ENCODE measurements around the gene ASCC3.

The ASCC3 gene

GRCh38 chr6:100467129-100468015, 413.8 kb downstream of the ASCC3 start:
- H2AFZ ChIP-seq (ENCODE audit: low read length), result no peak overlapping the region
- H3K79me2 ChIP-seq (ENCODE audit: insufficient read depth, low read length), result no peaks in the 10 kb centered on the region
- TF ChIP-seq CTCF (IDR thresholded peaks at IDR 0.05; ENCODE audit: low read length), result no peak
- no peak for TF ChIP-seq EZH2 (IDR thresholded peaks at IDR 0.05; ENCODE audit: borderline replicate concordance, low read length)
- no peaks in the 10 kb centered on the region for H3K9me2 ChIP-seq (ENCODE audit: low read depth, low read length)
- no peaks in the 10 kb centered on the region for H4K20me1 ChIP-seq (ENCODE audit: insufficient read depth, low read length)
- no peak overlapping the region for H3K27ac ChIP-seq (ENCODE audit: low read depth, low read length, poor library complexity, severe bottlenecking)
- H3K9me3 ChIP-seq (ENCODE audit: low read length), result peaks cover 7% of the 10 kb centered on the region
- H3K4me2 ChIP-seq (ENCODE audit: low read length), result peak overlapping the region; percentile 34; the same call in 1 of the 2 replicates
- H3K4me3 ChIP-seq (ENCODE audit: low read depth, low read length, poor library complexity, severe bottlenecking), result peak overlapping the region; percentile 25
- H3K9ac ChIP-seq (ENCODE audit: low read length), result no peak overlapping the region
- no peaks in the 10 kb centered on the region for H3F3A ChIP-seq (ENCODE audit: insufficient read depth, low read length)
- no peaks in the 10 kb centered on the region for H3K27me3 ChIP-seq (ENCODE audit: insufficient read depth, low read length)
- no peaks in the 10 kb centered on the region for H3K36me3 ChIP-seq (ENCODE audit: insufficient read depth, low read length)
- peaks cover 28% of the 10 kb centered on the region for H3K4me1 ChIP-seq (ENCODE audit: insufficient read depth, low read length, severe bottlenecking)

GRCh38 chr6:100466410-100467128, 414.6 kb downstream of the ASCC3 start:
- no peaks in the 10 kb centered on the region for H3K9me2 ChIP-seq (ENCODE audit: low read depth, low read length)
- no peaks in the 10 kb centered on the region for H3K79me2 ChIP-seq (ENCODE audit: insufficient read depth, low read length)
- peak overlapping the region; percentile 25 for H3K4me3 ChIP-seq (ENCODE audit: low read depth, low read length, poor library complexity, severe bottlenecking)
- H3K9me3 ChIP-seq (ENCODE audit: low read length), result peaks cover 7% of the 10 kb centered on the region
- no peak overlapping the region for H3K27ac ChIP-seq (ENCODE audit: low read depth, low read length, poor library complexity, severe bottlenecking)
- no peak for TF ChIP-seq CTCF (IDR thresholded peaks at IDR 0.05; ENCODE audit: low read length)
- no peak for TF ChIP-seq EZH2 (IDR thresholded peaks at IDR 0.05; ENCODE audit: borderline replicate concordance, low read length)
- no peaks in the 10 kb centered on the region for H4K20me1 ChIP-seq (ENCODE audit: insufficient read depth, low read length)
- no peak overlapping the region for H3K9ac ChIP-seq (ENCODE audit: low read length)
- H3K4me1 ChIP-seq (ENCODE audit: insufficient read depth, low read length, severe bottlenecking), result peaks cover 27% of the 10 kb centered on the region
- H3K4me2 ChIP-seq (ENCODE audit: low read length), result peak overlapping the region; percentile 34; the same call in 1 of the 2 replicates
- no peaks in the 10 kb centered on the region for H3K27me3 ChIP-seq (ENCODE audit: insufficient read depth, low read length)
- H3K36me3 ChIP-seq (ENCODE audit: insufficient read depth, low read length), result no peaks in the 10 kb centered on the region
- H2AFZ ChIP-seq (ENCODE audit: low read length), result no peak overlapping the region
- H3F3A ChIP-seq (ENCODE audit: insufficient read depth, low read length), result no peaks in the 10 kb centered on the region

GRCh38 chr6:100465701-100466409, 415.3 kb downstream of the ASCC3 start:
- no peaks in the 10 kb centered on the region for H3F3A ChIP-seq (ENCODE audit: insufficient read depth, low read length)
- no peaks in the 10 kb centered on the region for H4K20me1 ChIP-seq (ENCODE audit: insufficient read depth, low read length)
- H3K27ac ChIP-seq (ENCODE audit: low read depth, low read length, poor library complexity, severe bottlenecking), result no peak overlapping the region
- TF ChIP-seq EZH2 (IDR thresholded peaks at IDR 0.05; ENCODE audit: borderline replicate concordance, low read length), result no peak
- no peak for TF ChIP-seq CTCF (IDR thresholded peaks at IDR 0.05; ENCODE audit: low read length)
- no peaks in the 10 kb centered on the region for H3K9me2 ChIP-seq (ENCODE audit: low read depth, low read length)
- no peaks in the 10 kb centered on the region for H3K36me3 ChIP-seq (ENCODE audit: insufficient read depth, low read length)
- no peak overlapping the region for H2AFZ ChIP-seq (ENCODE audit: low read length)
- H3K9me3 ChIP-seq (ENCODE audit: low read length), result peaks cover 7% of the 10 kb centered on the region
- no peaks in the 10 kb centered on the region for H3K27me3 ChIP-seq (ENCODE audit: insufficient read depth, low read length)
- no peak overlapping the region for H3K4me2 ChIP-seq (ENCODE audit: low read length)
- H3K79me2 ChIP-seq (ENCODE audit: insufficient read depth, low read length), result no peaks in the 10 kb centered on the region
- peaks cover 22% of the 10 kb centered on the region for H3K4me1 ChIP-seq (ENCODE audit: insufficient read depth, low read length, severe bottlenecking)
- H3K4me3 ChIP-seq (ENCODE audit: low read depth, low read length, poor library complexity, severe bottlenecking), result no peak overlapping the region
- H3K9ac ChIP-seq (ENCODE audit: low read length), result no peak overlapping the region

All from OCI-LY1 (cell line).